H1 (cell line): Measurements from ENCODE around the gene KPNA4. TPM values are rescaled to one million over a fixed set of nuclear protein-coding genes. Genes with fewer than 3 reads are reported as not detected.

Source experiments
- NANOG ChIP-seq: IDR thresholded peaks from 2 replicates; pipeline ENCODE4 v1.6.1; 2011; ENCODE audit warnings: low read length, low read depth, mild to moderate bottlenecking, inconsistent platforms; ENCODE audit not compliant: insufficient read depth, poor library complexity, severe bottlenecking
- polyA plus RNA-seq, 7 experiments: library from polyadenylated mRNA; depleted of rRNA in 3 of 7; stranded (reverse) in 5 of 7; unstranded in 2 of 7; fragments of >200 nt in 5 of 7; fragments of 200-250 nt in 2 of 7; gene quantifications; 1 replicate in 5 of 7; 2 replicates in 1 of 7; 4 replicates in 1 of 7; pipeline versions ENCODE4 v1.2.1 to v1.2.3, GENCODE V29; 2011 to 2013; ENCODE audit warnings: missing spikeins in 2 of 7, mixed read lengths in 2 of 7
- total RNA-seq: library from RNA; stranded (reverse); fragmentation: NEBNext Ultra II Directional; extraction: Animal tissue kit (Norgen Biotek cat#: 25700); gene quantifications from 2 replicates; pipeline ENCODE4 v1.2.1, GENCODE V29; 2021

The KPNA4 gene
- total and polyA plus RNA-seq, 2 of the 8 experiments (the other 6 are each of a cell fraction or from before 2014, with no cell fraction given): 13.2 to 81.9 TPM

DNA sequence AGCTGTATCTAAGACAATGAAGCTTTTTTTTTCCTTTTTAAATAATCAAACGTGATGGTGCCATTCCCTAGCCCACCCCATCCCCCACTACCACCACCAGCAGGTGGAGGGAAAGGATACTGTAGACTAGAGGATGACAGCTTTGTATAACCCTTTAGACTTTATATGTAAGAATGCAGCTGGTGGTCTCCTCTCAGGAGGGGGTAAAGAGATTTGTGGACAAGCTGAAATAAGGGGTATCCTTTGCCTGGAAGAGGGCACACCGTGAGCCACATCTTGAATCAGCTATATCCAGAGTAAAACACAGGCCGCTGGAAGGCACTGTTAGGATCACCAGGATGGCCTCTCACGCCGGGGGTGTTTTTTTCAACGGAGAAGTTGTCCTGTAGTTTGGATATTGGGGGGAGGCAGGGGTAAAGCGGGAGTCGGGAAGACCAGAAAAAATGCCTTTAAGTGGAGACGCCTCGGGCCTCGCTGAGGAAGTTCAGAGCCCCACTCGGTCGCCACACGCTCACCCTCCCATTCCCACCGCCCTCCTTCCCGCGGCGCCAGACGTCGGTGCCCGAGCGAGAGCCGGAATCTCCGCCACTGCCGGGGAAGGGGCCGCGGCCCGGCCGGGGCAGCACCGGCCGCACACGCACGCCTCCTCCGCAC is 986 bp downstream of the KPNA4 start (continued):
- no peak for TF ChIP-seq NANOG
- TF ChIP-seq, all 59 proteins: peak for 4
